ENCODE results near the gene ATOSA.

- TF ChIP-seq CTCF (IDR thresholded peaks at IDR 0.05) (no peak), POLR2A (IDR thresholded peaks at IDR 0.05; ENCODE audit: low read depth) (no peak), EP300 (IDR thresholded peaks at IDR 0.05) (no peak), POLR2AphosphoS5 (IDR thresholded peaks at IDR 0.05) (no peak)
Measured at GRCh38 chr15:52635908-52636307, 43.3 kb downstream of the ATOSA start.
